ENCODE measurements around the gene RNU1-2. TPM values are rescaled to one million over a fixed set of nuclear protein-coding genes. Genes with fewer than 3 reads are reported as not detected.
"Not testable (repeated sequence)": the region's sequence is repeated elsewhere in the genome, so short reads cannot be mapped to it uniquely, and the experiment has no call there.

RNU1-2 gene
- total and polyA plus RNA-seq, 8 donors: 1.5 to 3,444 (median 2.8) TPM

DNA sequence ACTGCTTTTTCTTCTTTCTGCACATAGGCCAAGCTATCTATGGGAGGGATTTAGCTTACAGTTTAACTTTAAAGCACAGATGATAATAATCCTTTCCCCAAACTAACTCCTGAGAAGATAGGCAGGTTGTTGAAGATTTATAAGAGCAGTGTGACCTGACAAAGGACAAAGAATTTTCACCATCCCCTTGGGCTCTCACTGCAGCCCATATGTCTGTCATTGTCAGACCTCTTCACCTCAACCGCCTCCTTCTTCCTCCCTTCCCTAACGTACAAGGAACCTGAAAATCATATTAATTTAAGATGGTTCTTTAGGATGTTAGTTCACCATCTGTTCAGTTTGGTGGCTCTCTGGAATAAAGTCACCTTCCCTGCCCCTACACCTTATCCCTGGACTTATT lies 5.0 kb downstream of the RNU1-2 start:
- ATAC-seq (no peak), DNase-seq (no peak)
- Histone ChIP-seq H3K27me3 (no peaks in the 10 kb centered on the region), H3K27ac (no peak overlapping the region), H3K4me1 (peaks cover 7 to 25% of the 10 kb centered on the region in 2 donors), H3K9me3 (no peaks in the 10 kb centered on the region), H3K36me3 (no peaks in the 10 kb centered on the region), H3K4me3 (no peak overlapping the region)
- intact Hi-C loops (cut with DNase I): no loop called here
- TF ChIP-seq, protein P1, sequence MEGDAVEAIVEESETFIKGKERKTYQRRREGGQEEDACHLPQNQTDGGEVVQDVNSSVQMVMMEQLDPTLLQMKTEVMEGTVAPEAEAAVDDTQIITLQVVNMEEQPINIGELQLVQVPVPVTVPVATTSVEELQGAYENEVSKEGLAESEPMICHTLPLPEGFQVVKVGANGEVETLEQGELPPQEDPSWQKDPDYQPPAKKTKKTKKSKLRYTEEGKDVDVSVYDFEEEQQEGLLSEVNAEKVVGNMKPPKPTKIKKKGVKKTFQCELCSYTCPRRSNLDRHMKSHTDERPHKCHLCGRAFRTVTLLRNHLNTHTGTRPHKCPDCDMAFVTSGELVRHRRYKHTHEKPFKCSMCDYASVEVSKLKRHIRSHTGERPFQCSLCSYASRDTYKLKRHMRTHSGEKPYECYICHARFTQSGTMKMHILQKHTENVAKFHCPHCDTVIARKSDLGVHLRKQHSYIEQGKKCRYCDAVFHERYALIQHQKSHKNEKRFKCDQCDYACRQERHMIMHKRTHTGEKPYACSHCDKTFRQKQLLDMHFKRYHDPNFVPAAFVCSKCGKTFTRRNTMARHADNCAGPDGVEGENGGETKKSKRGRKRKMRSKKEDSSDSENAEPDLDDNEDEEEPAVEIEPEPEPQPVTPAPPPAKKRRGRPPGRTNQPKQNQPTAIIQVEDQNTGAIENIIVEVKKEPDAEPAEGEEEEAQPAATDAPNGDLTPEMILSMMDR (IDR thresholded peaks at IDR 0.05): no peak

GRCh38 chr1:16901371-16901770 lies 5.6 kb downstream of the RNU1-2 start:
- intact Hi-C loops (cut with DNase I): not testable (repeated sequence)

GRCh38 chr1:16903054-16903453 lies 7.3 kb downstream of the RNU1-2 start:
- TF ChIP-seq, protein P1 (IDR thresholded peaks at IDR 0.05): no peak
- H3K4me1 ChIP-seq: peaks cover 7 to 23% of the 10 kb centered on the region in 2 donors
- ATAC-seq (no peak), DNase-seq (no peak)
- peak overlapping the region in 1 of 2 donors; percentile 54 for H3K4me3 ChIP-seq
- H3K9me3 ChIP-seq: no peaks in the 10 kb centered on the region
- intact Hi-C loops (cut with DNase I): no loop called here
- no peaks in the 10 kb centered on the region for H3K27me3 ChIP-seq
- no peaks in the 10 kb centered on the region for H3K36me3 ChIP-seq
- H3K27ac ChIP-seq: peak overlapping the region; percentile 96 to 98

More at GRCh38 chr1:16901371-16901770, 5.6 kb downstream of the RNU1-2 start:
- not testable (repeated sequence) for H3K9me3 ChIP-seq, H3K36me3 ChIP-seq, H3K27me3 ChIP-seq, ATAC-seq, H3K4me3 ChIP-seq, H3K27ac ChIP-seq, DNase-seq
- H3K4me1 ChIP-seq: peaks cover 7 to 29% of the 10 kb centered on the region in 2 donors

GRCh38 chr1:16903458-16903796 lies 7.6 kb downstream of the RNU1-2 start:
- intact Hi-C loops (cut with DNase I): no loop called here
- H3K4me1 ChIP-seq: peaks cover 7 to 23% of the 10 kb centered on the region in 2 donors
- no peaks in the 10 kb centered on the region for H3K27me3 ChIP-seq
- no peaks in the 10 kb centered on the region for H3K36me3 ChIP-seq
- TF ChIP-seq, protein P1 (IDR thresholded peaks at IDR 0.05): no peak
- peak overlapping the region; percentile 96 to 98 for H3K27ac ChIP-seq
- peak overlapping the region; percentile 44 to 54 for H3K4me3 ChIP-seq
- DNase-seq: no peak
- ATAC-seq: no peak
- H3K9me3 ChIP-seq: no peaks in the 10 kb centered on the region

GRCh38 chr1:16904560-16905109 lies 8.9 kb downstream of the RNU1-2 start:
- peak; percentile 99 to 100 (median 100) for DNase-seq
- Histone ChIP-seq H3K4me1 (peaks cover 7 to 23% of the 10 kb centered on the region in 2 donors), H3K36me3 (no peaks in the 10 kb centered on the region), H3K27ac (peak overlapping the region; percentile 96 to 98), H3K9me3 (no peaks in the 10 kb centered on the region), H3K27me3 (no peaks in the 10 kb centered on the region), H3K4me3 (peak overlapping the region; percentile 44 to 54)
- TF ChIP-seq, protein P1 (IDR thresholded peaks at IDR 0.05): no peak
- peak; percentile 99 for ATAC-seq
- intact Hi-C loops (cut with DNase I): no loop called here
